GM23338 (cell line): ENCODE measurements around the gene MLST8. TPM values are rescaled to one million over a fixed set of nuclear protein-coding genes. Genes with fewer than 3 reads are reported as not detected.

Source experiments
- ATAC-seq: fragments of 200-7000 bp; cut with Tn5 transposase; 3 replicates; pipeline ENCODE4 v1.9.1; 2020
- DNase-seq: peaks from one replicate; pipeline ENCODE4 v3.0.0-alpha.2; 2015; ENCODE audit warnings: low spot score
- H2AFZ ChIP-seq: fragments of 200-600 bp; sonication (generic); 2 replicates; pipeline ENCODE4 v1.8.0; 2016; ENCODE audit warnings: antibody characterized with exemption, mild to moderate bottlenecking, moderate library complexity
- H3F3A ChIP-seq: fragments of 200-600 bp; sonication (generic); replicated peaks from 2 replicates; pipeline ENCODE4 v1.8.0; 2017; ENCODE audit warnings: antibody characterized with exemption, mixed run types, low read depth
- H3K27ac ChIP-seq: fragments of 200-600 bp; sonication (generic); 2 replicates; pipeline ENCODE4 v1.6.1; 2016; ENCODE audit warnings: low read depth
- H3K27me3 ChIP-seq: fragments of 200-600 bp; sonication (generic); 2 replicates; pipeline ENCODE4 v1.8.0; 2016; ENCODE audit warnings: mild to moderate bottlenecking, mixed run types, moderate library complexity; ENCODE audit not compliant: insufficient read depth
- H3K36me3 ChIP-seq: fragments of 200-600 bp; sonication (generic); 2 replicates; pipeline ENCODE4 v1.8.0; 2016; ENCODE audit warnings: mild to moderate bottlenecking; ENCODE audit not compliant: insufficient read depth
- H3K4me1 ChIP-seq: fragments of 200-600 bp; sonication (generic); 2 replicates; pipeline ENCODE4 v1.8.0; 2016; ENCODE audit warnings: mild to moderate bottlenecking, moderate library complexity; ENCODE audit not compliant: insufficient read depth
- H3K4me2 ChIP-seq: fragments of 200-600 bp; sonication (generic); 2 replicates; pipeline ENCODE4 v1.7.1; 2017; ENCODE audit warnings: mixed run types
- H3K4me3 ChIP-seq: fragments of 200-600 bp; sonication (generic); 2 replicates; pipeline ENCODE4 v1.6.1; 2016; ENCODE audit warnings: mixed run types
- H3K79me2 ChIP-seq: fragments of 200-600 bp; sonication (generic); replicated peaks from 2 replicates; pipeline ENCODE4 v1.8.0; 2017; ENCODE audit warnings: mild to moderate bottlenecking; ENCODE audit not compliant: insufficient read depth
- H3K9me2 ChIP-seq: fragments of 200-600 bp; sonication (generic); 2 replicates; pipeline ENCODE4 v1.8.0; 2017; ENCODE audit not compliant: insufficient read depth
- H4K20me1 ChIP-seq: fragments of 200-600 bp; sonication (generic); replicated peaks from 2 replicates; pipeline ENCODE4 v1.8.0; 2017; ENCODE audit warnings: mild to moderate bottlenecking; ENCODE audit not compliant: insufficient read depth
- H3K27ac Mint-ChIP-seq: 2 replicates; pipeline ENCODE4 v1.8.0; 2020; ENCODE audit warnings: inconsistent platforms, mild to moderate bottlenecking, moderate library complexity, mixed read lengths
- H3K27me3 Mint-ChIP-seq: 3 replicates; pipeline ENCODE4 v1.8.0; 2022; ENCODE audit warnings: low read depth, mild to moderate bottlenecking, moderate library complexity, mixed read lengths, inconsistent platforms; ENCODE audit not compliant: insufficient read depth, poor library complexity
- H3K36me3 Mint-ChIP-seq: 3 replicates; pipeline ENCODE4 v1.8.0; 2021; ENCODE audit warnings: low read depth, mild to moderate bottlenecking, inconsistent platforms, moderate library complexity, mixed read lengths
- H3K4me1 Mint-ChIP-seq: 3 replicates; pipeline ENCODE4 v1.8.0; 2020; ENCODE audit warnings: mild to moderate bottlenecking, inconsistent platforms, mixed read lengths
- H3K4me3 Mint-ChIP-seq: 3 replicates; pipeline ENCODE4 v1.8.0; 2021; ENCODE audit warnings: moderate library complexity, mild to moderate bottlenecking, inconsistent platforms, mixed read lengths
- H3K9me3 Mint-ChIP-seq: 3 replicates; pipeline ENCODE4 v1.8.0; 2020; ENCODE audit warnings: moderate library complexity, mild to moderate bottlenecking, inconsistent platforms, mixed read lengths
- CREB1 ChIP-seq: fragments of 250-450 bp; sonication (Bioruptor Pico); IDR thresholded peaks from 2 replicates; pipeline ENCODE4 v1.5.0; 2020; ENCODE audit warnings: low read depth, mild to moderate bottlenecking, moderate library complexity
- CTCF ChIP-seq, 2 experiments: fragments of 200-600 bp in 1 of 2; sonication (generic) in 1 of 2; conservative IDR thresholded peaks; 2 replicates each; pipeline versions ENCODE4 v1.5.1 to v1.6.1; 2016 to 2017; ENCODE audit warnings: antibody characterized with exemption in 2 of 2, low read depth in 2 of 2, mild to moderate bottlenecking in 2 of 2, moderate library complexity in 1 of 2
- ETS1 ChIP-seq: IDR thresholded peaks from 2 replicates; pipeline ENCODE4 v1.6.1; 2016; ENCODE audit warnings: antibody characterized with exemption
- EZH2 ChIP-seq: fragments of 200-600 bp; sonication (generic); IDR thresholded peaks from one replicate; pipeline ENCODE4 v1.8.0; 2017; ENCODE audit warnings: antibody characterized with exemption, mild to moderate bottlenecking, low read depth; ENCODE audit not compliant: unreplicated experiment
- JUNB ChIP-seq: IDR thresholded peaks from one replicate; pipeline ENCODE4 v1.6.1; 2016; ENCODE audit warnings: antibody characterized with exemption; ENCODE audit not compliant: unreplicated experiment
- NANOG ChIP-seq: IDR thresholded peaks from 2 replicates; pipeline ENCODE4 v1.6.1; 2016; ENCODE audit warnings: antibody characterized with exemption, borderline replicate concordance
- POLR2AphosphoS5 ChIP-seq: IDR thresholded peaks from 2 replicates; pipeline ENCODE4 v1.6.1; 2016; ENCODE audit warnings: antibody characterized with exemption, low read depth
- REST ChIP-seq: IDR thresholded peaks from one replicate; pipeline ENCODE4 v1.6.1; 2018; ENCODE audit warnings: antibody characterized with exemption; ENCODE audit not compliant: unreplicated experiment
- STAT1 ChIP-seq: IDR thresholded peaks from one replicate; pipeline ENCODE4 v1.6.1; 2016; ENCODE audit warnings: antibody characterized with exemption; ENCODE audit not compliant: unreplicated experiment
- ZNF114 ChIP-seq: fragments of 250-450 bp; sonication (Bioruptor Pico); IDR thresholded peaks from 2 replicates; pipeline ENCODE4 v1.5.0; 2020; ENCODE audit warnings: mild to moderate bottlenecking, moderate library complexity
- ZNF331 ChIP-seq: fragments of 250-450 bp; sonication (Bioruptor Pico); IDR thresholded peaks from 2 replicates; pipeline ENCODE4 v1.5.0; 2020; ENCODE audit warnings: low read depth, mild to moderate bottlenecking, moderate library complexity
- polyA plus RNA-seq: library from polyadenylated mRNA; unstranded; fragments of >200 nt; fragmentation: Nextera tagmentation; extraction: Ambion mirVana; gene quantifications from 2 replicates; pipeline ENCODE4 v1.2.1, GENCODE V29; 2016
- total RNA-seq: library from RNA; depleted of rRNA; stranded (reverse); fragments of >200 nt; shearing (Covaris generic); gene quantifications from 2 replicates; pipeline ENCODE4 v1.2.3, GENCODE V29; 2014

Gene MLST8
- total and polyA plus RNA-seq, 2 experiments from 2014 or later, result 58.8 to 138 TPM

- ATAC-seq, result peak; percentile 54
- peak overlapping the region; percentile 67 for H3K4me2 ChIP-seq
Measured at GRCh38 chr16:2178321-2179106, 26.7 kb upstream of the MLST8 start.

GRCh38 chr16:2179107-2179501 is 26.1 kb upstream of the MLST8 start:
- Histone ChIP-seq H3K36me3 (no peaks in the 10 kb centered on the region; the same call in 1 of the 2 replicates), H4K20me1 (no peaks in the 10 kb centered on the region; the same call in 1 of the 2 replicates), H3F3A (0 out of 2 replicates have a peak, but pooled peaks cover 19% of the 10 kb centered on the region), H3K79me2 (no peaks in the 10 kb centered on the region), H3K4me3 (0 out of 2 replicates have a peak overlapping the region, but pooled peaks have one; percentile 30), H3K4me1 (no peaks in the 10 kb centered on the region), H3K27ac (no peak overlapping the region), H3K27me3 (no peaks in the 10 kb centered on the region), H3K9me2 (no peaks in the 10 kb centered on the region), H3K4me2 (no peak overlapping the region), H2AFZ (no peak overlapping the region)
- ATAC-seq (no peak), DNase-seq (no peak)
- peaks cover 16% of the 10 kb centered on the region for H3K27me3 Mint-ChIP-seq
- TF ChIP-seq EZH2 (no peak), POLR2AphosphoS5 (no peak), JUNB (no peak), NANOG (no peak), ETS1 (no peak), STAT1 (no peak), ZNF331 (CRISPR knock-in tag) (no peak), CREB1 (CRISPR knock-in tag) (no peak), CTCF (conservative IDR thresholded peaks at IDR 0.05; ENCODE audit: low read depth in 2 of 2) (no peak), REST (no peak), ZNF114 (CRISPR knock-in tag) (no peak)
- no peak overlapping the region for H3K4me3 Mint-ChIP-seq
- no peaks in the 10 kb centered on the region for H3K9me3 Mint-ChIP-seq
- H3K27ac Mint-ChIP-seq, result no peak overlapping the region
- peaks cover 22% of the 10 kb centered on the region for H3K36me3 Mint-ChIP-seq
- peaks cover 6% of the 10 kb centered on the region for H3K4me1 Mint-ChIP-seq

More at GRCh38 chr16:2178321-2179106, 26.7 kb upstream of the MLST8 start:
- no peak overlapping the region for H2AFZ ChIP-seq
- H3K27me3 ChIP-seq, result no peaks in the 10 kb centered on the region
- Mint-ChIP-seq H3K4me1 (peaks cover 6% of the 10 kb centered on the region), H3K27me3 (peaks cover 14% of the 10 kb centered on the region), H3K4me3 (no peak overlapping the region), H3K27ac (no peak overlapping the region), H3K9me3 (no peaks in the 10 kb centered on the region), H3K36me3 (peaks cover 26% of the 10 kb centered on the region)
- H3K9me2 ChIP-seq, result no peaks in the 10 kb centered on the region
- no peaks in the 10 kb centered on the region; the same call in 1 of the 2 replicates for H3K36me3 ChIP-seq
- 0 out of 2 replicates have a peak, but pooled peaks cover 19% of the 10 kb centered on the region for H3F3A ChIP-seq
- TF ChIP-seq STAT1 (no peak), POLR2AphosphoS5 (peak; percentile 56), NANOG (no peak)
- no peaks in the 10 kb centered on the region for H3K4me1 ChIP-seq
- peak; percentile 89 for DNase-seq
- H3K79me2 ChIP-seq, result no peaks in the 10 kb centered on the region
- no peaks in the 10 kb centered on the region; the same call in 1 of the 2 replicates for H4K20me1 ChIP-seq
- H3K4me3 ChIP-seq, result peak overlapping the region; percentile 42; the same call in 1 of the 2 replicates
- H3K27ac ChIP-seq, result no peak overlapping the region
